HAP-1 (cell line): ENCODE data around the gene RNF167.

ENCODE experiments used
- DNase-seq, 2 experiments: peaks; one replicate each; pipeline ENCODE4 v3.0.0-alpha.2; 2016 to 2020; ENCODE audit warnings: low spot score in 2 of 2
- H3K27me3 ChIP-seq: fragments of 250-450 bp; sonication (Bioruptor Pico); 2 replicates; pipeline ENCODE4 v1.5.1; 2020; ENCODE audit warnings: low read depth, mild to moderate bottlenecking, moderate library complexity
- H3K36me3 ChIP-seq: fragments of 250-450 bp; sonication (Bioruptor Pico); replicated peaks from 2 replicates; pipeline ENCODE4 v1.5.1; 2020; ENCODE audit warnings: mild to moderate bottlenecking
- H3K4me1 ChIP-seq: fragments of 250-450 bp; sonication (Bioruptor Pico); 2 replicates; pipeline ENCODE4 v1.5.1; 2020; ENCODE audit warnings: mild to moderate bottlenecking
- H3K4me3 ChIP-seq: fragments of 250-450 bp; sonication (Bioruptor Pico); 2 replicates; pipeline ENCODE4 v1.5.1; 2020; ENCODE audit warnings: mild to moderate bottlenecking, moderate library complexity
- H3K9me3 ChIP-seq: fragments of 250-450 bp; sonication (Bioruptor Pico); 2 replicates; pipeline ENCODE4 v1.5.1; 2020; ENCODE audit warnings: mild to moderate bottlenecking, moderate library complexity
- in situ Hi-C: fragments of 300-500 bp; cut with MboI; formaldehyde crosslinking; loops from 3 replicates; pipeline ENCODE4 v1.14.3; 2020; ENCODE audit warnings: low sequenced_read_pairs, inconsistent platforms, mixed read lengths

Gene RNF167

DNA sequence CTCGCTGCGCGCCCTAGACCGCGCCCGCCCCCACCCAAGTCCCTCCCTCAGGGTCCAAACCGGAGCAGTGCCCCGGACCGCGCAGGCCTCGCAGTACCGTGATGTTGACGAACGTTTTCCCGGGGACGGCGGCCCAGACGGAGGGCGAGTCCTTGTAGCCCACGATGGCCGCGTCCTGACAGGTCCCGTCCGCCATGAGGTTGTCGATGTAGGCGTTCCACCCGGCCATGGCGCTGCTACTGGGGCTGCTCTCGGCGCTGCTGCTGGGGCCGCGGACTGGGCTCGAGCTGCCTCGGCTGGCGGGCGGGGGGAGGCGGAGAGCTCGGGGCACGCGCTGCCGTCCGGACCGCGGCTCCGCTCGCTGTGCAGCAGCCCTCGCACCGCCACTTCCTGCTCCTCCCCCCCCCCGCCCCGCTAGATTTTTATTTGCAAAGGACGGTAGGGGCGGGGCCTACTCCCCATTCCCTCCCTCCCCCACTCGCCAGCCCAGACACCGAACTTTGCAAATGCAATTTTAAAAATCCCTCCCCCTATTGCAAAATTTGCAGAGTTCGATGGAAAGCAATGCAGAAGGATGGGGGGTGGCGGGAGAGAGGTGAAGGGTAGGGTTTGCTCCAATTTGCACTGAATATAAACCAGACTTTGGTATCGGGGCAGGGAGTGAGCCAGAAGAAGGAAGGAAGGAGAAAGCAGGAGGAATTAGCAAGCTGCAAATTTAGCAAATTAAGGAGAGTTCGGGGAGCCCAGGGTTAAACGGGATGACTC lies 8.3 kb downstream of the RNF167 start, which contains the start of gene PFN1:
Gene PFN1, minus strand, starts transcription at position 365 of the 765 bp plus-strand sequence. Its CDS starts 136 bp downstream, at position 229.
- H3K36me3 ChIP-seq = peaks cover 47% of the 10 kb centered on the region
- H3K27me3 ChIP-seq = no peaks in the 10 kb centered on the region
- peak; percentile 89 to 95 for DNase-seq
- in situ Hi-C loops = no loop called here
- no peaks in the 10 kb centered on the region for H3K9me3 ChIP-seq
- H3K4me1 ChIP-seq = peaks cover 18% of the 10 kb centered on the region
- peak within 1 kb of the TSS; percentile 98 for H3K4me3 ChIP-seq

DNA sequence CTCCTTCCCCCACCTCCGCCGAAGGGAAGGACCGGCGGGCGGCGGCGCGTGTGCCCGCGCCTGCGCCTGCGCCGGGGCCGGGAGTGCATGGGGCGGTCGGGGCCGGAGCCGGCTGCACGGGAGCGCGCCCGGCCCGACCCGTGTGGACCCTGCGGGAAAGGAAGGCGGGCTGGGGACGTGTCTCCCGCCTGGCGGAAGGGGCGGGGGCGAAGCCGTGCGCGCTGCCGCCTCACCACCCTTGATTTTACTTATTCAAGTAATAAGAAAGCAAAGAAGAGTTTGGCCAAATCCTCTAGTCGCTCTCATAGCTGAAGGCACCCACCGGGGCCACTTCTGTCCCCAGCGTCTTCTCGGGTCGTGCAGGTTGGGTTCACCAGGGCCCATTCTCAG lies 8.9 kb downstream of the RNF167 start:
- peak; percentile 85 to 89 for DNase-seq
- in situ Hi-C loops = no loop called here
- H3K36me3 ChIP-seq = peaks cover 41% of the 10 kb centered on the region
- H3K27me3 ChIP-seq = no peaks in the 10 kb centered on the region
- no peaks in the 10 kb centered on the region for H3K9me3 ChIP-seq
- H3K4me1 ChIP-seq = peaks cover 18% of the 10 kb centered on the region
- H3K4me3 ChIP-seq = peak overlapping the region; percentile 98

DNA sequence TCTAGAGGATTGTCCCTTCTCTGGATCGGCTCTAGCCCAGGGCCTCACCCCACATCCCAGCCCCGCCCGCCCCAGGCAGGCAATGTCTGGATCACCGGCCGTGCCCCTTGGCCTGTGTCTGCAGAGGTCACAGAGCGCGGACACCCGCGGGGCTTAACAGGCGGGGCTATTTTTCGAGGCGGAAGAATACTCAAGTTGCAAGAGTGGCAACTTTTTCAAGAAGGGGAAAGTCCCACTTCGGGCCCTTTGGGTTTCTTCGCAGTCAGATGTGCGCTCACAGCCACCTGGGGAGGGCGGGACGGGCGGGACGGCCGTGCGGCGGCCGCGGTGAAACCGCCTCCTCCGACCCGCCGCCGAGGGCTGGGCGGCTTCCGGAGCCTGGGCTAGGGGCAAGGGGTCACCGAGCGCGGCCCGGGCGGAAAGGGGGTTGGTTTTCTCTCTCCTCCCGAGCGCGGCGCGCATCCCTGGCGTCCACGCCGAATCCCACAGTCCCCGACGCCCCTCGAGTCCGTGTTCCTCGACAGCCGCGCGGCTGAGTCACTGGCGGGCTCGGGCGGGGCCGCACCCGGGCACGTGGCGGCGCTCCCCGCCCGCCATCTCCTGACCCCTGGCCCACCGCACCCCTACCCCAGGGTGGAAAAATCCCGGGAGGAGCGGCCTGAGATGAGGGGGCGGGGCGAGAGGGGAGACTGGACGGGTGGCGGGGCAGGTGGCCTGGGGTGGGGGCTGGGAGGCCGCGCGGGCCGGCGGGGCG lies 9.4 kb downstream of the RNF167 start:
- Histone ChIP-seq H3K4me3 (peak overlapping the region; percentile 98), H3K9me3 (no peaks in the 10 kb centered on the region), H3K36me3 (peaks cover 35% of the 10 kb centered on the region), H3K4me1 (peaks cover 18% of the 10 kb centered on the region), H3K27me3 (no peaks in the 10 kb centered on the region)
- in situ Hi-C loops = no loop called here
- peak; percentile 50 to 90 for DNase-seq

DNA sequence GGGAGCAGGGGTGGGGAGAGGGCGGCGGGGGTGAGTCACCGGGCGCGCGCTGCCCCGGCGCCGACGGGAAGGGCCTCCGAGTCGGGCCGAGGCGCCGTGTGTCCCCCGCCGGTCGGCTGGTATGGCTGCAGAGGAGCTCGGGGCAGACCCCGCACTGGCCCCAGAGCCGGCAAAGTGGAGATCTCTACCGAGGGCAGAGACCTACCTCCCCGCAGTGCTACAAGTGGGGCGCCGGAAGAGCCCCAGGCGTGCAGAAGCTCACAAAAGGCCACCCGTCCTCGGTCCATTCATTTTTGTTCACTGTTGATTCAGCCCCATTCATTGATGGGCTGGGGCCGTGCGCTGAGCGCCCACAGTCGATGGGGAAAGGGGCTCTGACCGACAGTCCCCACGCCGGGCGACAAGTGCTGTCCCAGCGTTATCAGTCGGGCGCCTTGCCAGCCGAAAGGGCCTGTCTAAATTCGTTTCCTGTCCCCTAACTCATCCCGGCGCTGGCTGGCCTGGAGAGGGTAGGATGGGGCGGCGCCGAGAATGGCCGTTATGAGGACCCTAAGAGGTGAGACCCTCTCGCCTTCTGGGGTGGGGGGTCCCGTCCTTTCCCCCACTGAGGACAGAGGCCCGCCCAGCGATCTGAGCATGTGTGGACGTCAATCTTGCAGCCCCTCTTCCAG lies 10.1 kb downstream of the RNF167 start:
- Histone ChIP-seq H3K9me3 (no peaks in the 10 kb centered on the region), H3K36me3 (peaks cover 28% of the 10 kb centered on the region), H3K4me1 (peaks cover 18% of the 10 kb centered on the region), H3K27me3 (no peaks in the 10 kb centered on the region), H3K4me3 (peak overlapping the region; percentile 98)
- in situ Hi-C loops = no loop called here
- peak in 1 of 2 experiments; percentile 68 for DNase-seq

DNA sequence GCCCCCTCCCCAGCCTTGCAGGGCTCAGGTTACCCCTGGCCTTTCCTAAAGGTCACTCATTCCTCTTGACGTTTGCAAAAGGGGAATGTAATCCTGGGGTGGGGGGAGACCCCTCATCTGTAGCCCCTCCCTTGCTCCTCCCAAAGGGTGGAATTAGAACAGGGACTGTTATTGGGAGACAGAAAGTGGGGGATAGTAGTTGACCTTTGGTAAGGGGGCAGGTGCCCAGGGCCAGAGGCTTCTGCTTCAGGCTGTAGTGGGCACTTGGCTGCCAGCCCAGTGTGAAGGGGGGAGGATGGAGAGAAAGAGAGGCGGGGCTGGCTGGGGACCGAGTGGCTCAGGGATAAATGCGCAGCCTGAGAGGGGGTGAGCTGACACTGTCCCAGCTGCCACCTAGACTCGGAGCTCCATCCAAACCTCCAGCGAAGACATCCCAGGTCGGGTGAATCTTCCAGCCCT lies 10.7 kb downstream of the RNF167 start, which contains the start of gene ENO3:
Gene ENO3, plus strand, starts transcription at position 374 of the 459 bp plus-strand sequence. CDS start 711 bp downstream, outside the sequence.
- no peaks in the 10 kb centered on the region for H3K9me3 ChIP-seq
- DNase-seq = peak in 1 of 2 experiments; percentile 63
- H3K27me3 ChIP-seq = no peaks in the 10 kb centered on the region
- peaks cover 22% of the 10 kb centered on the region for H3K36me3 ChIP-seq
- in situ Hi-C loops = no loop called here
- peak within 1 kb of the TSS; percentile 98 for H3K4me3 ChIP-seq
- peaks cover 18% of the 10 kb centered on the region for H3K4me1 ChIP-seq

DNA sequence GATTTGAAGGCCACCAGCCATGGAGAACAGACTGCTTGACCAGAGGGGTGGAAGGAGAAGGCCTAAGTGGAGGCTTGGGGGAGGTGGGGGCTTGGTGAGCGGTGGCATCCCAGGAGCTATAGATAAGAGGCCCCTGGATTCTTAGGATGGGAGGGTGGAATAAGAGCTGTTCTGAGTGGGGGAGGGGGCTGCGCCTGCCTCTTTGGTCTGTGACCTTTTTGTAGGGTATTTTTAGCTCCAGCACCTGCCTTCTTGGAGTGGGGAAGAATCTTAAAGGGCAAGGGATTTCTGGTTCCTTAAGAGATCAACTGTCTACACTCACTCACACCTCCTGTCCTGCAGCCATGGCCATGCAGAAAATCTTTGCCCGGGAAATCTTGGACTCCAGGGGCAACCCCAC lies 11.4 kb downstream of the RNF167 start:
- Histone ChIP-seq H3K4me3 (no peak overlapping the region), H3K36me3 (peaks cover 15% of the 10 kb centered on the region)

DNA sequence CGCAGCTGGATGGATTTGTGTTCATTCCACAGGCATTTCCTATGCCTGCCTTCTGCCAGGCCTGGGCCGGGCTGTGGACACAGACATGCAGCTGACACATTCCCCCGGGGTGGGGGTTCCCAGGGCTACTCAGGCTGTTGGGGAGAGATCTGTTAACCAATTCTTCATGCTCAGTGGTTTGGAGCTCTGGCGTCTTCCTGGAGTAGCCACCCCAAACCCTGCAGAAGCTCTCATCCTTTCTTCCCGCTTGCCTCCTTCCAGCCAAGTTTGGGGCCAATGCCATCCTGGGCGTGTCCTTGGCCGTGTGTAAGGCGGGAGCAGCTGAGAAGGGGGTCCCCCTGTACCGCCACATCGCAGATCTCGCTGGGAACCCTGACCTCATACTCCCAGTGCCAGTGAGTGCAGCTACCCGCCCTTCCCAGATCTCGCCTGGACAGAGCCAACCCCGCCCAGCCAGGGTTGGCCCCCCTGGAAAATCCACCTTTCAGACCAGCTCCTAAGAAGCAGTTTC lies 13.4 kb downstream of the RNF167 start:
- Histone ChIP-seq H3K9me3 (no peaks in the 10 kb centered on the region), H3K36me3 (no peaks in the 10 kb centered on the region; the same call in 1 of the 2 replicates), H3K4me3 (no peak overlapping the region), H3K4me1 (peaks cover 18% of the 10 kb centered on the region), H3K27me3 (no peaks in the 10 kb centered on the region)
- no peak for DNase-seq
- in situ Hi-C loops = no loop called here

More for the DNA sequence above, 11.4 kb downstream of the RNF167 start:
- no peak for DNase-seq
- Histone ChIP-seq H3K27me3 (no peaks in the 10 kb centered on the region), H3K4me1 (peaks cover 18% of the 10 kb centered on the region), H3K9me3 (no peaks in the 10 kb centered on the region)
- in situ Hi-C loops = no loop called here

DNA sequence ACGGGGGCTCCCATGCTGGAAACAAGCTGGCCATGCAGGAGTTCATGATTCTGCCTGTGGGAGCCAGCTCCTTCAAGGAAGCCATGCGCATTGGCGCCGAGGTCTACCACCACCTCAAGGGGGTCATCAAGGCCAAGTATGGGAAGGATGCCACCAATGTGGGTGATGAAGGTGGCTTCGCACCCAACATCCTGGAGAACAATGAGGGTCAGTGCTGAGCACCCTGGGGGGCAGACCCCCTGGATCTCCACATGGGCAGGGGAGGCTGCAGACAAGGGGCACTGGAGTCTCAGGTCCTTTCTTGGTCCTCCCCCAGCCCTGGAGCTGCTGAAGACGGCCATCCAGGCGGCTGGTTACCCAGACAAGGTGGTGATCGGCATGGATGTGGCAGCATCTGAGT lies 15.0 kb downstream of the RNF167 start:
- Histone ChIP-seq H3K9me3 (no peaks in the 10 kb centered on the region), H3K36me3 (peaks cover 6% of the 10 kb centered on the region), H3K4me1 (peaks cover 14% of the 10 kb centered on the region), H3K27me3 (no peaks in the 10 kb centered on the region), H3K4me3 (no peak overlapping the region)
- in situ Hi-C loops = no loop called here
- DNase-seq = no peak

DNA sequence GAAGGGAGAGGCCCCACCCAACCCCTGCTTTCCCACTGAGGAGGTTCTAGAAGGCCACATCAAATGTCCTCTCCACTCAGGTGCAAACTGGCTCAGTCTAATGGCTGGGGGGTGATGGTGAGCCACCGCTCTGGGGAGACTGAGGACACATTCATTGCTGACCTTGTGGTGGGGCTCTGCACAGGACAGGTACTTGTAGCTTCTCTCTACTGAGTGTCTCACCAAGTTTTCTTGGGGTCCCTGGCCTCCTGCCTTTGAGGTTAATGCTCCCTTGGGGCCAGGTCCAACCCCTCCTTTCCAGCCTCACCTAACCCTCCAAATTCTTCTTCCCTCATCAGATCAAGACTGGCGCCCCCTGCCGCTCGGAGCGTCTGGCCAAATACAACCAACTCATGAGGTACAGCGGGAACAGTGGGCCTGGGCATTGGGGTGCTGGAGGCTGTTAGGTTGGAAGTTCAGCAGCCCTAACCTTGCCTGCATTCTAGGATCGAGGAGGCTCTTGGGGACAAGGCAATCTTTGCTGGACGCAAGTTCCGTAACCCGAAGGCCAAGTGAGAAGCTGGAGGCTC lies 16.5 kb downstream of the RNF167 start:
- H3K4me3 ChIP-seq = no peak overlapping the region
- no peak for DNase-seq
- peaks cover 6% of the 10 kb centered on the region for H3K36me3 ChIP-seq
- no peaks in the 10 kb centered on the region for H3K27me3 ChIP-seq
- in situ Hi-C loops = no loop called here
- no peaks in the 10 kb centered on the region for H3K4me1 ChIP-seq
- no peaks in the 10 kb centered on the region for H3K9me3 ChIP-seq

DNA sequence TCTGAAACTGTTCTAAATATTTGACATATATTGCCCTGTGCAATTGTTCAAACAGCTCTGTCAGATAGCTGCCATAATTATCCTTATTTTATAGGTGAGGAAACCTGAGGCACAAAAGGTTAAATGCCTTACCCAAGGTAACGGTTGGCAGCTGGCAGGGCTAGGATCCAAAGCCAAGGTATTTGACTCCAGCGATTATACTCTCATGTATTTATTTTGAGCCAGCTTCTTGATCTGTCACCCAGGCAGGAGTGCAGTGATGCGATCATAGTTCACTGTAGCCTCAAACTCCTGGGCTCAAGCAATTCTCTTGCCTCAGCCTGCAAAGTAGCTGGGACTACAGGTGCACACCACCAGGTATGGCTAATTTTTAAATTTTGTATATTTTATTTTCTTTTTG lies 18.0 kb downstream of the RNF167 start:
- peaks cover 6% of the 10 kb centered on the region for H3K36me3 ChIP-seq
- in situ Hi-C loops = no loop called here
- no peaks in the 10 kb centered on the region for H3K4me1 ChIP-seq

DNA sequence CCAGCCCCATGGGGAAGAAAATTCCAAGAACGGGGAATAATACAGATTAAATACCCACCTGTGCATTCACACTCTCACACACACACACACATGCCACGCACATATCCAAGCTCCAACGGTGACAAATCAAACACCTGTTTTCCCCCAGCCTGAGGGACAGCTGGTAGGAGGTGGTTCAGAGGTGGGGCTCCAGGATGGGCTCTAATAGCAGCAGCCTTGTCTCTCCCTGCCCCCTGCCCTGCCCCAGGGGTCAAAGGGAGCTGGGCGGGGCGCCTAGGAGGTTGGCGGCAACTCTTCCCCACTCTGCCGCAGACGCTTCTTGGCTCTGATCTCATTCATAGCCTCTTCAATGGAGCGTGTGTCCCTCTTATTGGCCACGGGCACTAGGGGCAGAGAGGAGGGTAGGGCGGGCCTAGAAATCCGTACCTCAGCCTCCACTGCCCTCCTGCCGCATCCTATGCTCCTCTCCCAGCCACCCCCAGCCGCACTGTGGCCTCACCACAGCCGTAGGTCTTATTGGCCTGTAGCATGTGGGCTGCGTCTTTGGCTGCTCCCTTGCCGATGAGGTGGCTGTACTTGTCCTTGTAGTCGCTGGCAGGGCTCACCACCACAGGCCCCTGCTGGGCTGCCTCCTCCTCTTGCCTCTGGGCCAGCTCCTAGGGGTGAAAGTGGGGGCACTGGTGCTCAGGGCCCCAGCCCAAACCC lies 19.3 kb downstream of the RNF167 start:
- no peaks in the 10 kb centered on the region for H3K4me1 ChIP-seq

More for the DNA sequence above, 18.0 kb downstream of the RNF167 start:
- Histone ChIP-seq H3K4me3 (no peak overlapping the region), H3K9me3 (no peaks in the 10 kb centered on the region), H3K27me3 (no peaks in the 10 kb centered on the region)
- DNase-seq = no peak

DNA sequence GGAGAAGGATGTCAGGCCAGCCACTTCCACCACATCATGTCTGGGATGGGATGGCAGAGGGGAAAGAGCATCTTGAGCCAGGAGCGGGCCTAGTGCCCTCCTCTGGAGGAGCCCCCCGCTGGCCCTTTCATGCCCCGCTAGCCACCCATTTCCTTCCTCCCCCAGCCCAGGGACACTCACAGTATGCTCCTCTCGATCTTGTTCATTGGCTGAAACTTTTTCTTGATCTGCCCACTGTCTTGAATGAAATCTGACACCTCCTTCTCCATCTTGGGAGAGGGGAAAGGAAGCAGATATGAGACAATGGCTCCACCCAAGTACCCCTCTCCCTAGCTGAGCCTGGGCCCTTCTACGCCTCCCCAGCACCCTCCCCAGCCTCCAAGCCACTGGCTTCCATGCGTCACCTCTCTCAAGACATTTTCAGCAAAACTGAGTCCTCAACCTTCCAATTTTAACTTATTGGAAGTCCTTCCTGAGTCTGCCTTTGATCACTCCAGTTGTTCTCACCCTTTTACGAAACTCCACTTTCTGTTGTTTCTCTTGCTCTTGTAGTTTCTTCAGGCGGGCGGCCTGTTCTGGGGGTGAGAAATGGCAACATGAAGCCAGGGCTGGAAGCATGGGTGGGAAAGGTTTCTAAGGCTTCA lies 20.3 kb downstream of the RNF167 start:
- no peaks in the 10 kb centered on the region for H3K27me3 ChIP-seq
- H3K36me3 ChIP-seq = peaks cover 9% of the 10 kb centered on the region
- no peak overlapping the region for H3K4me3 ChIP-seq
- in situ Hi-C loops = no loop called here
- no peaks in the 10 kb centered on the region for H3K9me3 ChIP-seq
- DNase-seq = no peak
- no peaks in the 10 kb centered on the region for H3K4me1 ChIP-seq

More for the DNA sequence above, 19.3 kb downstream of the RNF167 start:
- H3K36me3 ChIP-seq = peaks cover 6% of the 10 kb centered on the region
- H3K27me3 ChIP-seq = no peaks in the 10 kb centered on the region
- no peak overlapping the region for H3K4me3 ChIP-seq
- in situ Hi-C loops = no loop called here
- no peak for DNase-seq
- H3K9me3 ChIP-seq = no peaks in the 10 kb centered on the region
